ENCODE data around the gene RLN3. TPM values are rescaled to one million over a fixed set of nuclear protein-coding genes. Genes with fewer than 3 reads are reported as not detected.

RLN3 gene
- total RNA-seq, 4 donors from 2014 or later: not detected

DNA sequence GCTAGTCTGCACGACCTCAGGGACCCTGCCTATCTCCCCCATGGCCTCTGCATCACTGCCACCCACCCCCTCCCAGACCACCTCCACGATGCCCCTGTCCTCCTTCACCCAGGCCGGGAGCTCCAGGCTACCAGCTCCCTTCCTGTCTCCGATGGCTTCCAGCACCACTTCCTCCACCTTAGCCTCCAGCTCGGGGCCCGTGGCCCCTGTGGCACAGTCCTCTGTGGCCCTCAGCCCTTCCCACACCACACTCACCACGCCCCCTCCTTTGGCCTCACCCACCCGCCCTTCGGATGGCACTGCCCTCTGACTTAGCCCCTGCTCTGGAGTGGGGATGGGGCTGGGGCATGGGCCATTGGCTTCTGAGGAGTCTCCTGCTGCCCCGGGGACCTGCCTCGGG, 26.8 kb downstream of the RLN3 start:
- Histone ChIP-seq H3K4me1 (peaks cover 5 to 28% (median 26%) of the 10 kb centered on the region in 4 donors), H3K27ac (replicated peaks in 1 of 4) (no peak overlapping the region), H3K36me3 (peaks cover 0 to 20% (median 0%) of the 10 kb centered on the region in 4 donors), H3K9me3 (peaks cover 0 to 9% (median 4%) of the 10 kb centered on the region in 4 donors), H3K4me3 (no peak overlapping the region), H3K27me3 (peaks cover 0 to 29% (median 14%) of the 10 kb centered on the region in 4 donors)
- intact Hi-C loops (cut with DNase I): loop anchor here (5.0 kb wide), 1 partner anchor 172 kb away; no protein-coding TSS in a partner anchor
- 72% methylated on average over 11 of the region's 11 CpGs for WGBS
- TF ChIP-seq, protein P1, sequence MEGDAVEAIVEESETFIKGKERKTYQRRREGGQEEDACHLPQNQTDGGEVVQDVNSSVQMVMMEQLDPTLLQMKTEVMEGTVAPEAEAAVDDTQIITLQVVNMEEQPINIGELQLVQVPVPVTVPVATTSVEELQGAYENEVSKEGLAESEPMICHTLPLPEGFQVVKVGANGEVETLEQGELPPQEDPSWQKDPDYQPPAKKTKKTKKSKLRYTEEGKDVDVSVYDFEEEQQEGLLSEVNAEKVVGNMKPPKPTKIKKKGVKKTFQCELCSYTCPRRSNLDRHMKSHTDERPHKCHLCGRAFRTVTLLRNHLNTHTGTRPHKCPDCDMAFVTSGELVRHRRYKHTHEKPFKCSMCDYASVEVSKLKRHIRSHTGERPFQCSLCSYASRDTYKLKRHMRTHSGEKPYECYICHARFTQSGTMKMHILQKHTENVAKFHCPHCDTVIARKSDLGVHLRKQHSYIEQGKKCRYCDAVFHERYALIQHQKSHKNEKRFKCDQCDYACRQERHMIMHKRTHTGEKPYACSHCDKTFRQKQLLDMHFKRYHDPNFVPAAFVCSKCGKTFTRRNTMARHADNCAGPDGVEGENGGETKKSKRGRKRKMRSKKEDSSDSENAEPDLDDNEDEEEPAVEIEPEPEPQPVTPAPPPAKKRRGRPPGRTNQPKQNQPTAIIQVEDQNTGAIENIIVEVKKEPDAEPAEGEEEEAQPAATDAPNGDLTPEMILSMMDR (IDR thresholded peaks at IDR 0.05): no peak
- TF ChIP-seq POLR2AphosphoS5 (IDR thresholded peaks at IDR 0.05) (no peak), EP300 (IDR thresholded peaks at IDR 0.05) (no peak), POLR2A (IDR thresholded peaks at IDR 0.05; ENCODE audit: low read depth) (no peak)
- peak; percentile 86 for DNase-seq (ENCODE audit: extremely low spot score)

- Histone ChIP-seq H3K4me1 (peaks cover 5 to 28% (median 26%) of the 10 kb centered on the region in 4 donors), H3K4me3 (no peak overlapping the region), H3K27ac (replicated peaks in 1 of 4) (no peak overlapping the region), H3K36me3 (peaks cover 0 to 13% (median 0%) of the 10 kb centered on the region in 4 donors), H3K27me3 (peaks cover 0 to 36% (median 19%) of the 10 kb centered on the region in 4 donors), H3K9me3 (peaks cover 0 to 9% (median 4%) of the 10 kb centered on the region in 4 donors)
- DNase-seq (ENCODE audit: extremely low spot score): no peak
- 94% methylated on average over 3 of the region's 3 CpGs for WGBS
- intact Hi-C loops (cut with DNase I): loop anchor here (5.0 kb wide), 1 partner anchor 173 kb away; no protein-coding TSS in a partner anchor
- TF ChIP-seq, protein P1 (IDR thresholded peaks at IDR 0.05): no peak
- TF ChIP-seq EP300 (IDR thresholded peaks at IDR 0.05) (no peak), POLR2A (IDR thresholded peaks at IDR 0.05; ENCODE audit: low read depth) (no peak), POLR2AphosphoS5 (IDR thresholded peaks at IDR 0.05) (no peak)
These were observed 27.4 kb downstream of the RLN3 start for GRCh38 chr19:14055396-14055795.

DNA sequence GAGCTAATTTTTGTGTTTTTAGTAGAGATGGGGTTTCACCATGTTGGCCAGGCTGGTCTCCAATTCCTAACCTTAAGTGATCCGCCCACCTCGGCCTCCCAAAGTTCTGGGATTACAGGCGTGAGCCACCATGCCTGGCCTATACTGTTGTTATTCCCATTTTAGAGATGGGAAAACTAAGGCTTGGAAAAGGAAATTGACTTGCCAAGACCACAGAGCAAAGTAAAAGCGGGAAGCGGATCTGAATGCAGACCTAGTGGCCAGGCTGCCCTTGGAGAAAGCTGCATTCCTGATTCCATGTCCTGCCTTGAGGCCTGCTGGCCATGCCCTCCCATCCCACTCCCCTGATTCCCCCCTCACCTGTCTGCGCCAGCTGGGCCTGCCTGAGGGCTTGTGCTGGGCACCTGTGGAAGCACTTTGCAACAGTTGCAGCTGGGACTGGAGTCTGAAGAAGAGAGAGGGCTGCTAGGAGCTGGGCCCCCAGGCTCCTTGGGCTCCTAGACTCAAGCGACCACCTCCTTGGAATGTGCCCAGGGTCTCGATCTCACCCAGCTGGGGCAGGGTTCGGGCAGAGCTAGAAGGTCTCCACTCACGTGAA, 28.2 kb downstream of the RLN3 start:
- peaks cover 5 to 28% (median 26%) of the 10 kb centered on the region in 4 donors for H3K4me1 ChIP-seq
- peaks cover 0 to 43% (median 21%) of the 10 kb centered on the region in 4 donors for H3K27me3 ChIP-seq
- peaks cover 0 to 9% (median 4%) of the 10 kb centered on the region in 4 donors for H3K9me3 ChIP-seq
- no peak for DNase-seq (ENCODE audit: extremely low spot score)
- intact Hi-C loops (cut with DNase I): loop anchor here (5.0 kb wide), 1 partner anchor 174 kb away; no protein-coding TSS in a partner anchor
- WGBS: 96% methylated on average over 10 of the region's 10 CpGs
- H3K36me3 ChIP-seq: peaks cover 0 to 8% (median 0%) of the 10 kb centered on the region in 4 donors
- TF ChIP-seq, protein P1 (IDR thresholded peaks at IDR 0.05): no peak
- TF ChIP-seq POLR2AphosphoS5 (IDR thresholded peaks at IDR 0.05): no peak
- no peak for TF ChIP-seq EP300 (IDR thresholded peaks at IDR 0.05)
- TF ChIP-seq POLR2A (IDR thresholded peaks at IDR 0.05; ENCODE audit: low read depth): no peak
- no peak overlapping the region for H3K27ac ChIP-seq (replicated peaks in 1 of 4)
- no peak overlapping the region for H3K4me3 ChIP-seq

DNA sequence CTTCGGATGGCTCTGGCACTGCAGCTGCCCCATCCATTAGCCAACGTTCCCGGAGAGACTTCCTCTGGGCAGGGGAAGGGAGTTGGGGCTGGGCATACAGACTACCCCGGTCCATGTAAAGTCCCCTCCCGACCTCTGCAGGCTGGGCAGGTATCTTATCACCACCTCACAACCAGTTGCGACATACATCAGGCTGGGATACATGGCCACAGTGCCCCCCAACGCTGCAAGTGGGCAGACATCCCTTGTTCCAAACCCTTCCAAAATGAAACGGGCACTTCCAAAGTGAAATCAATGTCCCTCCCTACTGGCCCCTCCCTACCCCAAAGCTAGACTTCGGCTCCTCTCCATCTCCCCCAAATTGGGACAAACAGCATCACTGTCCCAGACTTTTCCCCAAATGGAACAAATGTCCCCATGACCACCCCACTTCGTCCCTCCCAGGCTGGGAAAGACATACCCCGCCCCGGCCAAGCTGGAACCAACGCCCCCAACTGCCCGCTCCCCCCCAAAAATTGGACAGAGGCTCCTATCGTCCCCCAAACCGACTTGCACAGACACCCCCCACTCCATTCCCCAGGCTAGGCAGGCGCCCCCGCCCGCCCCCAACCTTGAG, 28.9 kb downstream of the RLN3 start:
- H3K27ac ChIP-seq (replicated peaks in 1 of 4): no peak overlapping the region
- TF ChIP-seq POLR2A (IDR thresholded peaks at IDR 0.05; ENCODE audit: low read depth): no peak
- peaks cover 0 to 3% (median 0%) of the 10 kb centered on the region in 4 donors for H3K36me3 ChIP-seq
- DNase-seq (ENCODE audit: extremely low spot score): no peak
- 41% methylated on average over 8 of the region's 19 CpGs for WGBS
- H3K27me3 ChIP-seq: peaks cover 0 to 50% (median 23%) of the 10 kb centered on the region in 4 donors
- H3K4me1 ChIP-seq: peaks cover 5 to 28% (median 26%) of the 10 kb centered on the region in 4 donors
- intact Hi-C loops (cut with DNase I): loop anchor here (5.0 kb wide), 1 partner anchor 175 kb away; no protein-coding TSS in a partner anchor
- H3K4me3 ChIP-seq: peak overlapping the region; percentile 46 to 61 (median 50)
- peaks cover 0 to 9% (median 4%) of the 10 kb centered on the region in 4 donors for H3K9me3 ChIP-seq

All from esophagus muscularis mucosa (tissue), 4 donors.